ENCODE data around the gene SPC24. TPM values are rescaled to one million over a fixed set of nuclear protein-coding genes. Genes with fewer than 3 reads are reported as not detected.
A peak's percentile ranks its signal among the peaks of the same experiment; 100 is the strongest.
"Not testable (repeated sequence)": the region's sequence is repeated elsewhere in the genome, so short reads cannot be mapped to it uniquely, and the experiment has no call there.

The SPC24 gene
- total RNA-seq, 2 donors from 2014 or later = 48.7 to 86.4 TPM

- DNase-seq (ENCODE audit: low spot score in 2 of 2) (no peak), ATAC-seq (no peak)
- peaks cover 10 to 38% of the 10 kb centered on the region in 2 donors for H3K36me3 Mint-ChIP-seq
- no peak overlapping the region for H3K27ac Mint-ChIP-seq
- H3K9me3 Mint-ChIP-seq = no peaks in the 10 kb centered on the region
Measured at GRCh38 chr19:11148001-11148400, 7.6 kb downstream of the SPC24 start.

DNA sequence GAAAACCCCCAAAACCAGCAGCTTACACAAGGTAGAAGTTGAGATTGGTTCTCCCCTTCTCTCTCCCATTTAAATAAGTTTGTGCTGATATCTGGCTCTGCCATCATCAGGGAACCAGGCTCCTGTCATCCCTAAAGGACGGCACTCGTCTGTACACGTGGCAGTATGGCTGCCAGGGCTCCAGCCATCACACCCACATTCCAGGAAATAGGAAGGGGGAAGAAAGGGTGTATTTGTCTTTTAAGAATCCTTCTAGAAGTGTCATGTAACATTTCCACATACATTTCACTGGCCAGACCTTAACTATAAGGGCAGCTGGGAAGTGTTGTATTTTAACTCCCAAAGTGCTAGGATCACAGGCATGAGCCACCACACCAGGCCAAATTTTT lies 10.1 kb downstream of the SPC24 start:
- ATAC-seq = no peak
- no peak overlapping the region for H3K27ac Mint-ChIP-seq

GRCh38 chr19:11142528-11143171 lies 12.9 kb downstream of the SPC24 start:
- Mint-ChIP-seq H3K9me3 (no peaks in the 10 kb centered on the region), H3K36me3 (peaks cover 10 to 20% of the 10 kb centered on the region in 2 donors), H3K27ac (peak overlapping the region in 1 of 2 donors; percentile 22)
- ATAC-seq (peak; percentile 4 to 15), DNase-seq (ENCODE audit: low spot score in 2 of 2) (no peak)

More for the DNA sequence above, 10.1 kb downstream of the SPC24 start:
- Mint-ChIP-seq H3K9me3 (no peaks in the 10 kb centered on the region), H3K36me3 (peaks cover 10 to 29% of the 10 kb centered on the region in 2 donors)
- DNase-seq (ENCODE audit: low spot score in 2 of 2) = no peak

DNA sequence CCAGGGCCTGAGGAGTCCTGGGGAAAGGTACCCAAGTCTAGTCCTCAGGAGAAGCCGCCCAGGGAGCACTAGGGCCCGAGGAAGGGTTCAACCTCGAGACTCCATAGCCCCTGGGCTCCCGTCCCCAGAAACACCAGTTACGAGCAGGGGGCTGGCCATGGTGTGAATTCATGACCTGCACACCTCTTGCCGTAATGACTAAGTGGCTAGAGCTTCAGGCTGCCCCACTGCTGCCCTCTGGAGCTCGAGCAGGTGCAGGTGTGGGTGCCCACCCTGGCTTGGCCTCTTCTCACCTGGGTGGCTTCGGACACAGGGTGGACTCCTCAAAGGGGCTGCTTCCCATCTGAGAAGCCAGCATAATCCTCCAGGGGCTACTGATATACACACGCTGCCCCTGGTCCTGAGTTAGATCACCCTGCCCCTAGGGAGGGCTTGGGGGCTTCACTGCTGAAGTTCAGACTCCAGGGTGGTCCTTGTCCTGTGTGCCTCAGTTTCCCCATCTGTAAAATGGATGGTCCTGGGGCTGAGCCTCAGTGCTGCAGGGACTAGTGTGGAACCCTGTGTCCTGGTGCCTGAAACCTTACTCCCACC lies 13.6 kb downstream of the SPC24 start:
- DNase-seq (ENCODE audit: low spot score in 2 of 2) = no peak
- Mint-ChIP-seq H3K36me3 (peaks cover 10 to 15% of the 10 kb centered on the region in 2 donors), H3K27ac (no peak overlapping the region), H3K9me3 (no peaks in the 10 kb centered on the region)
- ATAC-seq = no peak

GRCh38 chr19:11140896-11141295 lies 14.7 kb downstream of the SPC24 start:
- ATAC-seq (no peak), DNase-seq (ENCODE audit: low spot score in 2 of 2) (no peak)
- Mint-ChIP-seq H3K27ac (no peak overlapping the region), H3K9me3 (no peaks in the 10 kb centered on the region), H3K36me3 (peaks cover 7% of the 10 kb centered on the region in 2 donors)

DNA sequence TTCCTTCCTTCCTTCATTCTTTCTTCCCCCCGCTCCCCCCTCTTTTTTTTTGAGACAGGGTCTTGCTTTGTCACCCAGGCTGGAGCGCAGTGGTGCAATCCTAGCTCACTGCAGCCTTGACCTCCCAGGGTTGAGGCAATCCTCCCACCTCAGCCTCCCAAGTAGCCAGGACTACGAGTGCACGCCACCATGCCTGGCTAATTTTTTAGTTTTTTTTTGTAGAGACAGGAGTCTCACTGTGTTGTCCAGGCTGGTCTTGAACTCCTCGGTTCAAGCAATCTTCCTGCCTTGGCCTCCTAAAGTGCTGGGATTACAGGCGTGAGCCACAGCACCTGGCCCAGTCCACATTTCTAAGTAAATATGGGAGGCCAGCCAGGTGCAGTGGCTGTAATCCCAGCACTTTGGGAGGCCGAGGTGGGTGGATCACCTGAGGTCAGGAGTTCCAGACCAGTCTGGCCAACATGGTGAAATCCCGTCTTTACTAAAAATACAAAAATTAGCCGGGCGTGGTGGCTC lies 15.5 kb downstream of the SPC24 start:
- not testable (repeated sequence) for H3K27ac Mint-ChIP-seq; H3K9me3 Mint-ChIP-seq; ATAC-seq; H3K36me3 Mint-ChIP-seq; DNase-seq (ENCODE audit: low spot score in 2 of 2)

DNA sequence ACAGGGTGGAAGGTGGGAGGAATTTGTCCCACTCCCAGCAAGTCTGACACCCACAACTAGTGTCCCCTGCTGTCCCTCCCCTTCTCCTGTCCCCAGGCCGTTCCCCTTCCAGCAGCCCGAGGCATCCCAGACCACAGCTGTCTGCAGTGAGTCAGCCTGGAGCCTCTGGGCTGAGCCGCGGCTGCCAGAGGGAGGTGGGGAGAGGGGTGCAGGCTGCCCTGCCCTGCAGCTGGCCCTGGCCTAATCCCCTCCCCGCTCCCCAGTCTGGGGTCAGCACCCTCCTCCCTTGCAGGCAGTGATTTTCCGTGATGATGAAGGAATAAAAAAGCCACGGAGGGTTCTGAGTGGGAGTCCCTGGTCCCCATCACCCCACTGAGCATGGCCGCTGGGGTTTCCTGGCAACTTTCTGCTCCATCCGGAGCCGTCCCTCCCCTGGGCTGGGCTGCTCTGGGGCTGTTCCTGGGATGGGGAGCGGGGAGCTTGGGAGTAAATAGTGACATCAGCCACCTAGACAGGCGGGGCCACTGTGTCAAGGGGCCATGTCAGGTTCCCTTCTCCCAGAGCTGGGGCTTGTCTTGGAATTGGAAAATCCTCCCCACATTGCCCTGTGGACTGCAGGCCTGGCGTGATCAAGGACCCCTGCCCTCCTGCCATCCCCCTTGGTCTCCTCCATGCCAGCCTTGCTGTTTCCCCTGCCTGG lies 16.8 kb downstream of the SPC24 start:
- DNase-seq (ENCODE audit: low spot score in 2 of 2) (no peak), ATAC-seq (peak; percentile 16 to 33)
- Mint-ChIP-seq H3K27ac (no peak overlapping the region), H3K36me3 (no peaks in the 10 kb centered on the region), H3K9me3 (no peaks in the 10 kb centered on the region)

DNA sequence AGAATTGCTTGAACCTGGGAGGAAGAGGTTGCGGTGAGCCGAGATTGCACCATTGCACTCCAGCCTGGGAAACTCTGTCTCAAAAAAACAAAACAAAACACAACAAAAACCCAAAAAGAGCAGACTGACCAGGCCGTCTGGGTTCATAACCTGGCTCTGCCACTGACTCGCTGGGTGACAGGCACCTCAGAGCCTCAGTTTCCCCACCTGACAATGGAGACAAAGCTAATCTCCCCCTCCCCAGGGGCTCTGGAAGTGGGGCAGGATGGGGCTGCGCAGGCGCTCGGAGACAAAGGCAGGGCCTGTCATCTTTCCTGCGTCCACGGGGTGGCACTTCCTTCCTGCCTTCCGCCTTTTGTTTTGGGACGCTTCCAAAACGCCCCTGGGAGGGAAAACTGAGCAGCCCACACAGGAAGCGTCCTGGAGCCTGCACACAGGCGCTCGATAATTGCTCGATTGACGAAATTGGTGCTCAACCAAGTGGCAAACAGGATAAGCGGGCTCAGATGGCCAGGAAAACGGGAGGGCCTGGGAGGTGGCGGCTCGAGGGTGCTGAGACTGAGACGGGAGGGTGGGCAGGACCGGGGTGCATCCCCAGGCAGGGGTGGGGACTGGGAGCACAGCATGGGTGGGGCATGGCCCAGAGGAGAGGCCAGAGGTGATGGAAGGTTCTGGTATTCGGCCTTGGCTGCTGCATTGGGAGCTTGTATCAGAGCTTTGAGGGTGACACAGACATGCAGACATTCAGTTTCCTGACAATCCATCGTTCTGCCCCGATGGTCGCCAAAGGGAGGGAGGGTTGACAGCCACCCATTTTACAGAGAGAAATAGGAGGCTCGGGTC lies 17.8 kb downstream of the SPC24 start:
- ATAC-seq (peak; percentile 56 to 65), DNase-seq (ENCODE audit: low spot score in 2 of 2) (peak in 1 of 2 donors; percentile 41)
- Mint-ChIP-seq H3K9me3 (no peaks in the 10 kb centered on the region), H3K27ac (peak overlapping the region; percentile 69 to 93), H3K36me3 (no peaks in the 10 kb centered on the region)

DNA sequence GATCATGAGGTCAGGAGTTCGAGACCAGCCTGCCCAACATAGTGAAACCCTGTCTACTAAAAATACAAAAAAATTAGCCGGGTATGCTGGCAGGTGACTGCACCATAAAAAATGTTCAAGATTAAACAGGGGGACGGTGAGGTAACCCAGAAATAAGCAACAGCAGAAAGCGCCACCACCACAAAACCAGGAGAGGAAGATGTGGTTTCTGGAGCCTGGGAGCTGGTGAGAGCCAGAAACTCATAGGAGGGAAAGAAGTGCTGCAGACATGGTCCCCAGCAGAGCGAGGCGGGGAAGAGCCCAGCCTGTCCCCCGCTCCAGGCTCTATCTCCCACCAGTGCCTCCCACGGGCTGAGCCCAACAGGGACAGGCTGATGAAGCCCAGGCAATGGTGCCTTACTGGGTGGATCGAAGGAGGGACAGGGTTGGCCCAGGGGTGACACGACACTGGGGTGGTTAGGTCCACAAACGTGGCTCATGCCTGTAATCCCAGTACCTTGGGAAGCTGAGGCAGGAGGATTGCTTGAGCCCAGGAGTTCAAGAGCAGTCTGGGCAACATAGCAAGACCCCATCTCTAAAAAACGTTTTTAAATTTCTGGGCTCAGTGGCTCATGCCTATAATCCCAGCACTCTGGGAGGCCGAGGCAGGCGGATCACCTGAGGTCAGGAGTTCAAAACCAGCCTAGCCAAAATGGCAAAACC lies 19.0 kb downstream of the SPC24 start:
- ATAC-seq (no peak), DNase-seq (ENCODE audit: low spot score in 2 of 2) (no peak)
- H3K36me3 Mint-ChIP-seq = peaks cover 0 to 7% of the 10 kb centered on the region in 2 donors
- no peaks in the 10 kb centered on the region for H3K9me3 Mint-ChIP-seq
- H3K27ac Mint-ChIP-seq = peak overlapping the region; percentile 69 to 70

DNA sequence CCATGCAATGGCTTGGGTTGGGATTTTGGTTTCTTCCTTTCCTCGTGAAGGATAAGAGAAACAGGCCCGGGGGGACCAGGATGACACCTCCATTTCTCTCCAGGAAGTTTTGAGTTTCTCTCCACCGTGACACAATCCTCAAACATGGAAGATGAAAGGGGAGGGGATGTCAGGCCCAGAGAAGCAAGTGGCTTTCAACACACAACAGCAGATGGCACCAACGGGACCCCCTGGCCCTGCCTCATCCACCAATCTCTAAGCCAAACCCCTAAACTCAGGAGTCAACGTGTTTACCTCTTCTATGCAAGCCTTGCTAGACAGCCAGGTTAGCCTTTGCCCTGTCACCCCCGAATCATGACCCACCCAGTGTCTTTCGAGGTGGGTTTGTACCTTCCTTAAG lies 24.1 kb downstream of the SPC24 start:
- DNase-seq (ENCODE audit: low spot score in 2 of 2) = no peak
- H3K36me3 Mint-ChIP-seq = peaks cover 0 to 29% of the 10 kb centered on the region in 2 donors
- no peaks in the 10 kb centered on the region for H3K9me3 Mint-ChIP-seq
- no peak for ATAC-seq
- no peak overlapping the region for H3K27ac Mint-ChIP-seq

DNA sequence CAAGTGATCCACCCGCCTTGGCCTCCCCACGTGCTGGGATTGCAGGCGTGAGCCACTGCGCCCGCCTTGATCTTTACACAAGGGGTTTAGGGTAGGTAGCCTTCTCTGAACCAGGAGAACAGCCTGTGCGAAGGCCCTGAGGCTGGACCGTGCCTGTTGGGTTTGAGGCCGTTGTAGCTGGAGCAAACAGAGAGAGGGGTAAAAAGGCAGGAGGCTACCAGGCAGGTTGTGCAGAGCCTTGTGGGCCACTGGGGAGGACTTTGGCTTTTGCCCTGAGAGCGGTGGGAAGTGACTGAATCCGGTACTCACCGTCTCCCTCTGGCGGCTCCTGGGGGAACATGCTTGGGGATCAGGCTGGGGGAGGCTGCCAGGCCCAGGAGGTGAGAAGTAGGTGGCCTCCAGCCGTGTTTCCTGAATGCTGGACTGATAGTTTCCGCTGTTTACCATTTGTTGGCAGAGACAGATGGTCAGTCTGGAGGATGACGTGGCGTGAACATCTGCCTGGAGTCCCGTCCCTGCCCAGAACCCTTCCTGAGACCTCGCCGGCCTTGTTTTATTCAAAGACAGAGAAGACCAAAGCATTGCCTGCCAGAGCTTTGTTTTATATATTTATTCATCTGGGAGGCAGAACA lies 24.6 kb downstream of the SPC24 start:
- no peaks in the 10 kb centered on the region for H3K9me3 Mint-ChIP-seq
- H3K36me3 Mint-ChIP-seq = peaks cover 0 to 34% of the 10 kb centered on the region in 2 donors
- H3K27ac Mint-ChIP-seq = peak overlapping the region; percentile 76 to 93
- ATAC-seq (peak; percentile 70 to 76), DNase-seq (ENCODE audit: low spot score in 2 of 2) (peak; percentile 68 to 75)

DNA sequence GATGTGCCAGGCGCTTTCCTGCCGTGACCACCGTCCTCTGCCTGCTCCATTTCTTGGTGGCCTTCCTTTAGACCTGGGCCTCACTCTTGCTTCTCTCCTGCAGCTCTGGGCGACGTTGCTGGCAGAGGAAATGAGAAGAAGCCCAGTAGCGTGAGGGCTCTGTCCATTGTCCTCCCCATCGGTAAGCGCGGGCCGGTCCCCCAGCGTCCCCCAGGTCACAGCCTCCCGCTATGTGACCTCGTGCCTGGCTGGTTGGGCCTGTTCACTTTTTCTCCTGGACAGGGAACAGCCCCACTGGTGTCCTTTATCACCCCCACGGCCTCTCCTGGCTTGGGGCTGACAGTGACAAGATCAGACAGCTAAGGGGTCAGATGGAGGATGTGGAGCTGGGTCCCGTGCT lies 27.7 kb downstream of the SPC24 start:
- peaks cover 0 to 34% of the 10 kb centered on the region in 2 donors for H3K36me3 Mint-ChIP-seq
- DNase-seq (ENCODE audit: low spot score in 2 of 2) (no peak), ATAC-seq (no peak)
- peak overlapping the region in 1 of 2 donors; percentile 82 for H3K27ac Mint-ChIP-seq
- H3K9me3 Mint-ChIP-seq = no peaks in the 10 kb centered on the region

- ATAC-seq = peak; percentile 73 to 76
- Mint-ChIP-seq H3K27ac (no peak overlapping the region), H3K36me3 (peaks cover 0 to 24% of the 10 kb centered on the region in 2 donors), H3K9me3 (no peaks in the 10 kb centered on the region)
- peak in 1 of 2 donors; percentile 82 for DNase-seq (ENCODE audit: low spot score in 2 of 2)
Measured at GRCh38 chr19:11125994-11126685, 29.4 kb downstream of the SPC24 start.

DNA sequence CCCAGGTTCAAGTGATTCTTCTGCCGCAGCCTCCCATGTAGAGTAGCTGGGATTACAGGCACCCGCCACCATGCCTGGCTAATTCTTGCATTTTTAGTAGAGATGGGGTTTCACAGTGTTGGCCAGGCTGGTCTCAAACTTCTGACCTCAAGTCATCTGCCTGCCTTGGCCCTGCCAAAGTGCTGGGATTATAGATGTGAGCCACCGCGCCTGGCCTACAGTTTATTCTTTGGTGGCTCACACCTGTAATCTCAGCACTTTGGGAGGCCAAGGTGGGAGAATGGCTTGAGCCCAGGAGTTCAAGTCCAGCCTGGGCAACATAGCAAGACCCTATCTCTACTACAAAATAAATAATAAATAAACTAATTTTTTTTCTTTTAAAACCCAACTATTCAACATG lies 31.4 kb downstream of the SPC24 start:
- DNase-seq (ENCODE audit: low spot score in 2 of 2); ATAC-seq; H3K9me3 Mint-ChIP-seq: not testable (repeated sequence)
- Mint-ChIP-seq H3K27ac (peak overlapping the region in 1 of 2 donors; percentile 29), H3K36me3 (peaks cover 17 to 26% of the 10 kb centered on the region in 2 donors)

DNA sequence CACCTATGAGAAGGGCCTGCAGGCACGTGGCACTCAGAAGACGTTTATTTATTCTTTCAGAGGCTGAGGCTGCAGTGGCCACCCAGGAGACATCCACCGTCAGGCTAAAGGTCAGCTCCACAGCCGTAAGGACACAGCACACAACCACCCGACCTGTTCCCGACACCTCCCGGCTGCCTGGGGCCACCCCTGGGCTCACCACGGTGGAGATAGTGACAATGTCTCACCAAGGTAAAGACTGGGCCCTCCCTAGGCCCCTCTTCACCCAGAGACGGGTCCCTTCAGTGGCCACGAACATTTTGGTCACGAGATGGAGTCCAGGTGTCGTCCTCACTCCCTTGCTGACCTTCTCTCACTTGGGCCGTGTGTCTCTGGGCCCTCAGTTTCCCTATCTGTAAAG lies 32.5 kb downstream of the SPC24 start:
- peak overlapping the region in 1 of 2 donors; percentile 89 for H3K27ac Mint-ChIP-seq
- peaks cover 17 to 31% of the 10 kb centered on the region in 2 donors for H3K36me3 Mint-ChIP-seq
- DNase-seq (ENCODE audit: low spot score in 2 of 2) (no peak), ATAC-seq (no peak)
- no peaks in the 10 kb centered on the region for H3K9me3 Mint-ChIP-seq

Measured in activated naive CD4-positive, alpha-beta T cell treated with anti-CD3 and anti-CD28 coated beads, Interleukin-2, amount 50 U/mL, for 72 hours (primary cell).